ENCODE data around the gene TMEM132D.

Gene TMEM132D

GRCh38 chr12:129312048-129312447, 591.8 kb downstream of the TMEM132D start:
- FAIRE-seq, result no peak

GRCh38 chr12:129310346-129310745, 593.5 kb downstream of the TMEM132D start:
- no peak for FAIRE-seq

- no peak for FAIRE-seq
Measured at GRCh38 chr12:129305851-129306250, 598.0 kb downstream of the TMEM132D start.

- FAIRE-seq, result no peak
Measured at GRCh38 chr12:129304529-129304928, 599.3 kb downstream of the TMEM132D start.

GRCh38 chr12:129300011-129300410, 603.8 kb downstream of the TMEM132D start:
- no peak for FAIRE-seq

- no peak for FAIRE-seq
Measured at GRCh38 chr12:129298921-129299320, 604.9 kb downstream of the TMEM132D start.

GRCh38 chr12:129296671-129297070, 607.2 kb downstream of the TMEM132D start:
- no peak for FAIRE-seq

- FAIRE-seq, result no peak
Measured at GRCh38 chr12:129294868-129295267, 609.0 kb downstream of the TMEM132D start.

- no peak for FAIRE-seq
Measured at GRCh38 chr12:129279771-129280170, 624.1 kb downstream of the TMEM132D start.

- no peak for FAIRE-seq
Measured at GRCh38 chr12:129276361-129277060, 627.3 kb downstream of the TMEM132D start.

- no peak for FAIRE-seq
Measured at GRCh38 chr12:129269756-129270495, 633.9 kb downstream of the TMEM132D start.

GRCh38 chr12:129258781-129259318, 645.0 kb downstream of the TMEM132D start:
- no peak for FAIRE-seq

GRCh38 chr12:129257524-129257923, 646.3 kb downstream of the TMEM132D start:
- no peak for FAIRE-seq

- FAIRE-seq, result no peak
Measured at GRCh38 chr12:129246630-129247029, 657.2 kb downstream of the TMEM132D start.

GRCh38 chr12:129245769-129246168, 658.1 kb downstream of the TMEM132D start:
- FAIRE-seq, result no peak

GRCh38 chr12:129241852-129242251, 662.0 kb downstream of the TMEM132D start:
- FAIRE-seq, result no peak

- no peak for FAIRE-seq
Measured at GRCh38 chr12:129237881-129238280, 665.9 kb downstream of the TMEM132D start.

GRCh38 chr12:129234209-129234608, 669.6 kb downstream of the TMEM132D start:
- no peak for FAIRE-seq

- FAIRE-seq, result no peak
Measured at GRCh38 chr12:129231491-129231890, 672.3 kb downstream of the TMEM132D start.

- no peak for FAIRE-seq
Measured at GRCh38 chr12:129230995-129231394, 672.8 kb downstream of the TMEM132D start.

GRCh38 chr12:129226851-129227250, 677.0 kb downstream of the TMEM132D start:
- no peak for FAIRE-seq

- no peak for FAIRE-seq
Measured at GRCh38 chr12:129226005-129226404, 677.8 kb downstream of the TMEM132D start.

- no peak for FAIRE-seq
Measured at GRCh38 chr12:129215556-129215955, 688.3 kb downstream of the TMEM132D start.

GRCh38 chr12:129213551-129213950, 690.3 kb downstream of the TMEM132D start:
- no peak for FAIRE-seq
